HEK293 (cell line): Measurements from ENCODE around the gene CHRNA9.

Source experiments
- ATF2 ChIP-seq: fragments of 450-650 bp; formaldehyde crosslinking; IDR thresholded peaks from 2 replicates; pipeline ENCODE4 v1.5.1; 2016; ENCODE audit warnings: missing biosample characterization, missing genetic modification characterization, low read depth
- KLF16 ChIP-seq: fragments of 450-650 bp; formaldehyde crosslinking; IDR thresholded peaks from 2 replicates; pipeline ENCODE4 v1.5.1; 2017; ENCODE audit warnings: missing biosample characterization, missing genetic modification characterization
- MZF1 ChIP-seq: fragments of 450-650 bp; formaldehyde crosslinking; IDR thresholded peaks from 2 replicates; pipeline ENCODE4 v1.5.1; 2017; ENCODE audit warnings: missing biosample characterization, missing genetic modification characterization, borderline replicate concordance
- ZBTB1 ChIP-seq: fragments of 450-650 bp; formaldehyde crosslinking; IDR thresholded peaks from 2 replicates; pipeline ENCODE4 v1.5.1; 2016; ENCODE audit warnings: missing biosample characterization, missing genetic modification characterization
- ZBTB26 ChIP-seq: fragments of 450-650 bp; formaldehyde crosslinking; optimal IDR thresholded peaks from 2 replicates; pipeline ENCODE3; 2016; ENCODE audit warnings: missing biosample characterization, mild to moderate bottlenecking, missing genetic modification characterization
- ZBTB6 ChIP-seq: fragments of 450-650 bp; formaldehyde crosslinking; IDR thresholded peaks from 2 replicates; pipeline ENCODE4 v1.5.1; 2017; ENCODE audit warnings: missing biosample characterization, missing genetic modification characterization
- ZBTB7A ChIP-seq: fragments of 450-650 bp; formaldehyde crosslinking; IDR thresholded peaks from 2 replicates; pipeline ENCODE4 v1.5.1; 2016; ENCODE audit warnings: low read depth, missing biosample characterization, missing genetic modification characterization
- ZNF121 ChIP-seq: fragments of 450-650 bp; formaldehyde crosslinking; IDR thresholded peaks from 2 replicates; pipeline ENCODE4 v1.5.1; 2016; ENCODE audit warnings: missing biosample characterization, missing genetic modification characterization
- ZNF140 ChIP-seq: fragments of 450-650 bp; formaldehyde crosslinking; IDR thresholded peaks from 2 replicates; pipeline ENCODE4 v1.5.1; 2016; ENCODE audit warnings: missing biosample characterization, missing genetic modification characterization
- ZNF174 ChIP-seq: fragments of 450-650 bp; formaldehyde crosslinking; IDR thresholded peaks from 2 replicates; pipeline ENCODE4 v1.5.0; 2017; ENCODE audit warnings: missing biosample characterization, mild to moderate bottlenecking, missing genetic modification characterization
- ZNF214 ChIP-seq: fragments of 450-650 bp; formaldehyde crosslinking; IDR thresholded peaks from 2 replicates; pipeline ENCODE4 v1.5.1; 2017; ENCODE audit warnings: missing biosample characterization, mild to moderate bottlenecking, missing genetic modification characterization, borderline replicate concordance
- ZNF223 ChIP-seq: fragments of 450-650 bp; formaldehyde crosslinking; IDR thresholded peaks from 2 replicates; pipeline ENCODE4 v1.5.1; 2016; ENCODE audit warnings: missing biosample characterization, missing genetic modification characterization
- ZNF426 ChIP-seq: fragments of 450-650 bp; formaldehyde crosslinking; IDR thresholded peaks from 2 replicates; pipeline ENCODE4 v1.5.1; 2017; ENCODE audit warnings: missing biosample characterization, missing genetic modification characterization, mild to moderate bottlenecking, inconsistent platforms, moderate library complexity
- ZNF48 ChIP-seq: fragments of 450-650 bp; formaldehyde crosslinking; IDR thresholded peaks from 2 replicates; pipeline ENCODE4 v1.5.1; 2016; ENCODE audit warnings: missing biosample characterization, missing genetic modification characterization
- ZNF521 ChIP-seq: fragments of 450-650 bp; formaldehyde crosslinking; IDR thresholded peaks from 2 replicates; pipeline ENCODE4 v1.5.1; 2017; ENCODE audit warnings: missing biosample characterization, mild to moderate bottlenecking, missing genetic modification characterization
- ZNF549 ChIP-seq: fragments of 450-650 bp; IDR thresholded peaks from 2 replicates; pipeline ENCODE4 v1.5.1; 2018; ENCODE audit warnings: missing biosample characterization, missing genetic modification characterization, mild to moderate bottlenecking, inconsistent platforms, moderate library complexity
- ZNF585B ChIP-seq: fragments of 450-650 bp; formaldehyde crosslinking; IDR thresholded peaks from 2 replicates; pipeline ENCODE4 v1.5.1; 2016; ENCODE audit warnings: missing biosample characterization, missing genetic modification characterization
- ZNF621 ChIP-seq: fragments of 450-650 bp; formaldehyde crosslinking; IDR thresholded peaks from 2 replicates; pipeline ENCODE4 v1.5.1; 2017; ENCODE audit warnings: missing biosample characterization, missing genetic modification characterization
- ZNF629 ChIP-seq: fragments of 450-650 bp; formaldehyde crosslinking; IDR thresholded peaks from 2 replicates; pipeline ENCODE4 v1.5.1; 2017; ENCODE audit warnings: missing biosample characterization, missing genetic modification characterization
- ZNF645 ChIP-seq: fragments of 450-650 bp; formaldehyde crosslinking; IDR thresholded peaks from 2 replicates; pipeline ENCODE4; 2016; ENCODE audit warnings: missing biosample characterization, missing genetic modification characterization
- ZNF701 ChIP-seq: fragments of 450-650 bp; formaldehyde crosslinking; IDR thresholded peaks from 2 replicates; pipeline ENCODE4 v1.5.1; 2016; ENCODE audit warnings: missing biosample characterization, missing genetic modification characterization
- ZNF768 ChIP-seq: fragments of 450-650 bp; formaldehyde crosslinking; IDR thresholded peaks from 2 replicates; pipeline ENCODE4 v1.5.1; 2018; ENCODE audit warnings: missing biosample characterization, mild to moderate bottlenecking, missing genetic modification characterization
- ZSCAN16 ChIP-seq: fragments of 450-650 bp; formaldehyde crosslinking; IDR thresholded peaks from 2 replicates; pipeline ENCODE4 v1.5.1; 2016; ENCODE audit warnings: missing biosample characterization, missing genetic modification characterization
- TF ChIP-seq, protein P1 (sequence below): fragments of 450-650 bp; formaldehyde crosslinking; IDR thresholded peaks from 2 replicates; pipeline ENCODE4 v1.5.1; 2016; ENCODE audit warnings: missing biosample characterization, missing genetic modification characterization
- TF ChIP-seq, protein P2 (sequence below): fragments of 450-650 bp; formaldehyde crosslinking; IDR thresholded peaks from 2 replicates; pipeline ENCODE4 v1.5.1; 2017; ENCODE audit warnings: missing biosample characterization, missing genetic modification characterization
- TF ChIP-seq, protein P3 (sequence below): fragments of 450-650 bp; formaldehyde crosslinking; IDR thresholded peaks from 2 replicates; pipeline ENCODE4 v1.5.1; 2016; ENCODE audit warnings: missing biosample characterization, missing genetic modification characterization
- TF ChIP-seq, protein P4 (sequence below): fragments of 450-650 bp; formaldehyde crosslinking; IDR thresholded peaks from 2 replicates; pipeline ENCODE4 v1.5.1; 2016; ENCODE audit warnings: missing biosample characterization, missing genetic modification characterization

The CHRNA9 gene

GRCh38 chr4:40316782-40317635 is 18.1 kb upstream of the CHRNA9 start (continued):
- no peak for TF ChIP-seq ZNF645 (tag by site-specific recombination)
- no peak for TF ChIP-seq ZNF585B
- TF ChIP-seq ZBTB7A: no peak
- TF ChIP-seq ZBTB26: no peak
- TF ChIP-seq, protein P1, sequence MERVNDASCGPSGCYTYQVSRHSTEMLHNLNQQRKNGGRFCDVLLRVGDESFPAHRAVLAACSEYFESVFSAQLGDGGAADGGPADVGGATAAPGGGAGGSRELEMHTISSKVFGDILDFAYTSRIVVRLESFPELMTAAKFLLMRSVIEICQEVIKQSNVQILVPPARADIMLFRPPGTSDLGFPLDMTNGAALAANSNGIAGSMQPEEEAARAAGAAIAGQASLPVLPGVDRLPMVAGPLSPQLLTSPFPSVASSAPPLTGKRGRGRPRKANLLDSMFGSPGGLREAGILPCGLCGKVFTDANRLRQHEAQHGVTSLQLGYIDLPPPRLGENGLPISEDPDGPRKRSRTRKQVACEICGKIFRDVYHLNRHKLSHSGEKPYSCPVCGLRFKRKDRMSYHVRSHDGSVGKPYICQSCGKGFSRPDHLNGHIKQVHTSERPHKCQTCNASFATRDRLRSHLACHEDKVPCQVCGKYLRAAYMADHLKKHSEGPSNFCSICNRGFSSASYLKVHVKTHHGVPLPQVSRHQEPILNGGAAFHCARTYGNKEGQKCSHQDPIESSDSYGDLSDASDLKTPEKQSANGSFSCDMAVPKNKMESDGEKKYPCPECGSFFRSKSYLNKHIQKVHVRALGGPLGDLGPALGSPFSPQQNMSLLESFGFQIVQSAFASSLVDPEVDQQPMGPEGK (tag by site-specific recombination): peak; percentile 49; the same call in 1 of the 2 replicates
- no peak for TF ChIP-seq ZNF121 (tag by site-specific recombination)
- TF ChIP-seq ZNF768 (tag by site-specific recombination): no peak
- TF ChIP-seq ZNF549: no peak
- no peak for TF ChIP-seq ZNF621 (tag by site-specific recombination)
- no peak for TF ChIP-seq ZNF521 (tag by site-specific recombination)
- no peak for TF ChIP-seq ZNF426 (tag by site-specific recombination)
- TF ChIP-seq ZNF223: no peak
- no peak for TF ChIP-seq ZNF48
- peak; percentile 76 for TF ChIP-seq ZNF629 (tag by site-specific recombination)
- TF ChIP-seq MZF1 (tag by site-specific recombination): no peak
- no peak for TF ChIP-seq ZNF140 (tag by site-specific recombination)
- no peak for TF ChIP-seq KLF16
- TF ChIP-seq, protein P2, sequence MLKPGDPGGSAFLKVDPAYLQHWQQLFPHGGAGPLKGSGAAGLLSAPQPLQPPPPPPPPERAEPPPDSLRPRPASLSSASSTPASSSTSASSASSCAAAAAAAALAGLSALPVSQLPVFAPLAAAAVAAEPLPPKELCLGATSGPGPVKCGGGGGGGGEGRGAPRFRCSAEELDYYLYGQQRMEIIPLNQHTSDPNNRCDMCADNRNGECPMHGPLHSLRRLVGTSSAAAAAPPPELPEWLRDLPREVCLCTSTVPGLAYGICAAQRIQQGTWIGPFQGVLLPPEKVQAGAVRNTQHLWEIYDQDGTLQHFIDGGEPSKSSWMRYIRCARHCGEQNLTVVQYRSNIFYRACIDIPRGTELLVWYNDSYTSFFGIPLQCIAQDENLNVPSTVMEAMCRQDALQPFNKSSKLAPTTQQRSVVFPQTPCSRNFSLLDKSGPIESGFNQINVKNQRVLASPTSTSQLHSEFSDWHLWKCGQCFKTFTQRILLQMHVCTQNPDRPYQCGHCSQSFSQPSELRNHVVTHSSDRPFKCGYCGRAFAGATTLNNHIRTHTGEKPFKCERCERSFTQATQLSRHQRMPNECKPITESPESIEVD (tag by site-specific recombination): peak; percentile 90
- no peak for TF ChIP-seq ZNF701 (tag by site-specific recombination)
- TF ChIP-seq ZBTB1 (tag by site-specific recombination): no peak
- peak; percentile 49 for TF ChIP-seq ATF2
- TF ChIP-seq ZNF174: no peak
- TF ChIP-seq ZBTB6 (tag by site-specific recombination): no peak
- no peak for TF ChIP-seq ZSCAN16
- no peak for TF ChIP-seq ZNF214 (tag by site-specific recombination)
- TF ChIP-seq, protein P3, sequence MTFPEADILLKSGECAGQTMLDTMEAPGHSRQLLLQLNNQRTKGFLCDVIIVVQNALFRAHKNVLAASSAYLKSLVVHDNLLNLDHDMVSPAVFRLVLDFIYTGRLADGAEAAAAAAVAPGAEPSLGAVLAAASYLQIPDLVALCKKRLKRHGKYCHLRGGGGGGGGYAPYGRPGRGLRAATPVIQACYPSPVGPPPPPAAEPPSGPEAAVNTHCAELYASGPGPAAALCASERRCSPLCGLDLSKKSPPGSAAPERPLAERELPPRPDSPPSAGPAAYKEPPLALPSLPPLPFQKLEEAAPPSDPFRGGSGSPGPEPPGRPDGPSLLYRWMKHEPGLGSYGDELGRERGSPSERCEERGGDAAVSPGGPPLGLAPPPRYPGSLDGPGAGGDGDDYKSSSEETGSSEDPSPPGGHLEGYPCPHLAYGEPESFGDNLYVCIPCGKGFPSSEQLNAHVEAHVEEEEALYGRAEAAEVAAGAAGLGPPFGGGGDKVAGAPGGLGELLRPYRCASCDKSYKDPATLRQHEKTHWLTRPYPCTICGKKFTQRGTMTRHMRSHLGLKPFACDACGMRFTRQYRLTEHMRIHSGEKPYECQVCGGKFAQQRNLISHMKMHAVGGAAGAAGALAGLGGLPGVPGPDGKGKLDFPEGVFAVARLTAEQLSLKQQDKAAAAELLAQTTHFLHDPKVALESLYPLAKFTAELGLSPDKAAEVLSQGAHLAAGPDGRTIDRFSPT (tag by site-specific recombination): peak; percentile 60; the same call in 1 of the 2 replicates
- TF ChIP-seq, protein P4, sequence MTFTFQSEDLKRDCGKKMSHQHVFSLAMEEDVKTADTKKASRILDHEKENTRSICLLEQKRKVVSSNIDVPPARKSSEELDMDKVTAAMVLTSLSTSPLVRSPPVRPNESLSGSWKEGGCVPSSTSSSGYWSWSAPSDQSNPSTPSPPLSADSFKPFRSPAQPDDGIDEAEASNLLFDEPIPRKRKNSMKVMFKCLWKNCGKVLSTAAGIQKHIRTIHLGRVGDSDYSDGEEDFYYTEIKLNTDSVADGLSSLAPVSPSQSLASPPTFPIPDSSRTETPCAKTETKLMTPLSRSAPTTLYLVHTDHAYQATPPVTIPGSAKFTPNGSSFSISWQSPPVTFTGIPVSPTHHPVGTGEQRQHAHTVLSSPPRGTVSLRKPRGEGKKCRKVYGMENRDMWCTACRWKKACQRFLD (tag by site-specific recombination): no peak
